H1 (cell line): Measurements from ENCODE around the gene COL4A2. TPM values are rescaled to one million over a fixed set of nuclear protein-coding genes. Genes with fewer than 3 reads are reported as not detected.

ENCODE experiments used
- CTCF ChIA-PET: fragments of 300-600 bp; sonication (Branson Sonifier 250); formaldehyde crosslinking; loops from one replicate; lab custom pipeline; 2021; ENCODE audit not compliant: partially characterized antibody; lab: Charles Lee
- POLR2A ChIA-PET: fragments of 300-600 bp; sonication (Branson Sonifier 250); formaldehyde crosslinking; loops from one replicate; lab custom pipeline; 2021; ENCODE audit warnings: inconsistent platforms; ENCODE audit not compliant: partially characterized antibody; lab: Charles Lee
- DNase-seq, 2 experiments: peaks; one replicate each; pipeline versions ENCODE4 v3.0.0 to v3.0.0-alpha.2; 2010 to 2022; ENCODE audit warnings: low spot score in 2 of 2, low read depth in 1 of 2, mixed read lengths in 1 of 2
- FAIRE-seq: peaks from 2 replicates; lab custom pipeline; 2011; peaks lifted over from hg19 to GRCh38; lab: Jason Lieb, UNC
- H2AFZ ChIP-seq: 2 replicates; pipeline ENCODE4 v1.8.1; 2012; ENCODE audit warnings: low read length, inconsistent platforms
- H2AK5ac ChIP-seq: 2 replicates; pipeline ENCODE4 v1.6.1; 2013; ENCODE audit warnings: low read depth, low read length
- H2BK120ac ChIP-seq: replicated peaks from 2 replicates; pipeline ENCODE3; 2013; ENCODE audit warnings: low read depth, low read length, inconsistent platforms
- H2BK12ac ChIP-seq: 2 replicates; pipeline ENCODE4 v1.6.1; 2013; ENCODE audit warnings: low read depth, low read length
- H2BK15ac ChIP-seq: 2 replicates; pipeline ENCODE4 v1.6.1; 2013; ENCODE audit warnings: low read length
- H2BK20ac ChIP-seq: 2 replicates; pipeline ENCODE4 v1.6.1; 2013; ENCODE audit warnings: low read length
- H2BK5ac ChIP-seq: 2 replicates; pipeline ENCODE4 v1.6.1; 2013; ENCODE audit warnings: low read depth, low read length
- H3K14ac ChIP-seq: 2 replicates; pipeline ENCODE4 v1.6.1; 2013; ENCODE audit warnings: inconsistent platforms; ENCODE audit not compliant: insufficient read length
- H3K18ac ChIP-seq: 2 replicates; pipeline ENCODE4 v1.6.1; 2013; ENCODE audit warnings: low read length; ENCODE audit errors: extremely low read depth
- H3K23ac ChIP-seq: 2 replicates; pipeline ENCODE4 v1.6.1; 2013; ENCODE audit warnings: inconsistent platforms; ENCODE audit not compliant: insufficient read length
- H3K23me2 ChIP-seq: 2 replicates; pipeline ENCODE4 v1.6.1; 2013; ENCODE audit warnings: low read depth, low read length
- H3K27ac ChIP-seq: 2 replicates; pipeline ENCODE4 v1.6.1; 2011; ENCODE audit warnings: low read depth, low read length, inconsistent platforms
- H3K27me3 ChIP-seq, 4 experiments: replicated peaks in 1 of 4; 1 replicate in 1 of 4; 2 replicates in 3 of 4; pipeline versions ENCODE4 v1.6.1 to v1.8.1; 2011 to 2013; ENCODE audit warnings: low read length in 3 of 4, mild to moderate bottlenecking in 3 of 4, inconsistent platforms in 2 of 4, mixed read lengths in 2 of 4, moderate library complexity in 1 of 4; ENCODE audit not compliant: control insufficient read depth in 3 of 4, insufficient read depth in 3 of 4; ENCODE audit errors: extremely low read depth in 1 of 4
- H3K36me3 ChIP-seq, 4 experiments: 2 replicates each; pipeline versions ENCODE4 v1.6.1 to v1.8.1; 2011 to 2013; ENCODE audit warnings: mild to moderate bottlenecking in 4 of 4, low read length in 3 of 4, moderate library complexity in 2 of 4, control low read depth in 1 of 4, inconsistent platforms in 1 of 4; ENCODE audit not compliant: insufficient read depth in 4 of 4, control insufficient read depth in 2 of 4
- H3K4ac ChIP-seq: replicated peaks from 2 replicates; pipeline ENCODE3; 2013; ENCODE audit warnings: low read length, low read depth, mixed read lengths, inconsistent platforms; ENCODE audit not compliant: insufficient read length
- H3K4me1 ChIP-seq, 4 experiments: replicated peaks in 1 of 4; 1 replicate in 1 of 4; 2 replicates in 3 of 4; pipeline versions ENCODE4 v1.6.1 to v1.8.1; 2011 to 2013; ENCODE audit warnings: low read length in 3 of 4, inconsistent platforms in 2 of 4, mixed read lengths in 1 of 4; ENCODE audit not compliant: insufficient read depth in 4 of 4, control insufficient read depth in 3 of 4
- H3K4me2 ChIP-seq, 2 experiments: 2 replicates each; pipeline versions ENCODE4 v1.6.1 to v1.8.1; 2011 to 2013; ENCODE audit warnings: low read depth in 2 of 2, low read length in 2 of 2, control low read depth in 1 of 2, inconsistent platforms in 1 of 2, mild to moderate bottlenecking in 1 of 2; ENCODE audit not compliant: insufficient read depth in 1 of 2
- H3K4me3 ChIP-seq, 4 experiments: fragments of 200-600, 300-600 bp in 1 of 4; sonication (generic), shearing (Covaris generic), sonication (Bioruptor Twin) in 1 of 4; 2 replicates each; pipeline versions ENCODE4 v1.5.1 to v1.8.1; 2011 to 2016; ENCODE audit warnings: low read length in 4 of 4, low read depth in 3 of 4, control low read depth in 2 of 4, inconsistent platforms in 2 of 4, mild to moderate bottlenecking in 2 of 4, mixed read lengths in 1 of 4, moderate library complexity in 1 of 4; ENCODE audit not compliant: insufficient read depth in 2 of 4; ENCODE audit errors: extremely low read depth in 1 of 4
- H3K56ac ChIP-seq: replicated peaks from 2 replicates; pipeline ENCODE3; 2013; ENCODE audit warnings: low read depth, mild to moderate bottlenecking, mixed read lengths, low read length, inconsistent platforms; ENCODE audit not compliant: insufficient read length
- H3K79me1 ChIP-seq: 2 replicates; pipeline ENCODE4 v1.6.1; 2013; ENCODE audit warnings: low read depth, low read length, control low read depth
- H3K79me2 ChIP-seq, 2 experiments: 2 replicates each; pipeline versions ENCODE4 v1.6.1 to v1.8.1; 2012 to 2013; ENCODE audit warnings: low read length in 2 of 2, mild to moderate bottlenecking in 2 of 2, inconsistent platforms in 1 of 2; ENCODE audit not compliant: insufficient read depth in 2 of 2, control insufficient read depth in 1 of 2
- H3K9ac ChIP-seq, 4 experiments: replicated peaks in 1 of 4; 1 replicate in 1 of 4; 2 replicates in 3 of 4; pipeline versions ENCODE4 v1.6.1 to v1.8.1; 2011 to 2013; ENCODE audit warnings: low read depth in 3 of 4, low read length in 3 of 4, control low read depth in 2 of 4, mild to moderate bottlenecking in 2 of 4, moderate library complexity in 2 of 4, inconsistent platforms in 1 of 4; ENCODE audit errors: extremely low read depth in 1 of 4
- H3K9me3 ChIP-seq, 2 experiments: 2 replicates each; pipeline versions ENCODE4 v1.6.1 to v1.8.1; 2012 to 2013; ENCODE audit warnings: mild to moderate bottlenecking in 2 of 2, moderate library complexity in 2 of 2, control low read depth in 1 of 2, inconsistent platforms in 1 of 2, low read depth in 1 of 2, low read length in 1 of 2, mixed read lengths in 1 of 2; ENCODE audit not compliant: insufficient read depth in 2 of 2
- H4K20me1 ChIP-seq, 2 experiments: replicated peaks in 1 of 2; 2 replicates each; pipeline versions ENCODE3 to v1.8.1; 2011 to 2013; ENCODE audit warnings: inconsistent platforms in 2 of 2, low read length in 2 of 2, mild to moderate bottlenecking in 1 of 2; ENCODE audit not compliant: insufficient read depth in 2 of 2, control insufficient read depth in 1 of 2
- H4K5ac ChIP-seq: 2 replicates; pipeline ENCODE4 v1.6.1; 2013; ENCODE audit warnings: low read length, low read depth, mixed read lengths, inconsistent platforms; ENCODE audit not compliant: insufficient read length
- H4K8ac ChIP-seq: 2 replicates; pipeline ENCODE4 v1.8.0; 2013; ENCODE audit warnings: mild to moderate bottlenecking, moderate library complexity, low read length, inconsistent platforms; ENCODE audit not compliant: insufficient read depth; ENCODE audit errors: extremely low read depth
- H4K91ac ChIP-seq: replicated peaks from 2 replicates; pipeline ENCODE3; 2013; ENCODE audit warnings: low read length, mixed read lengths, inconsistent platforms; ENCODE audit not compliant: insufficient read length
- ASH2L ChIP-seq: fragments of 200-600, 300-600 bp; sonication (generic); IDR thresholded peaks from one replicate; pipeline ENCODE4 v1.7.1; 2017; ENCODE audit warnings: low read length
- ATF3 ChIP-seq: IDR thresholded peaks from 2 replicates; pipeline ENCODE4 v1.6.1; 2011; ENCODE audit warnings: low read depth, mild to moderate bottlenecking, low read length; ENCODE audit not compliant: insufficient read depth
- BCL11A ChIP-seq, 2 experiments: IDR thresholded peaks; one replicate each; pipeline ENCODE4 v1.6.1; 2011; ENCODE audit warnings: low read depth in 2 of 2, low read length in 2 of 2, mild to moderate bottlenecking in 2 of 2
- CHD2 ChIP-seq: IDR thresholded peaks from 2 replicates; pipeline ENCODE4 v1.6.1; 2012; ENCODE audit warnings: low read length, improper control_type of control experiment
- CREB1 ChIP-seq: IDR thresholded peaks from 2 replicates; pipeline ENCODE4 v1.6.1; 2012; ENCODE audit warnings: inconsistent platforms
- FOSL1 ChIP-seq: IDR thresholded peaks from 2 replicates; pipeline ENCODE4 v1.6.1; 2011; ENCODE audit warnings: mild to moderate bottlenecking, low read depth, low read length, moderate library complexity; ENCODE audit not compliant: insufficient read depth
- KDM1A ChIP-seq: fragments of 200-600, 300-600 bp; sonication (generic); IDR thresholded peaks from 2 replicates; pipeline ENCODE4 v1.7.1; 2016; ENCODE audit warnings: mild to moderate bottlenecking, low read length, borderline replicate concordance
- KDM4A ChIP-seq: IDR thresholded peaks from one replicate; pipeline ENCODE4 v1.7.1; 2012; ENCODE audit warnings: low read depth, mild to moderate bottlenecking, moderate library complexity, low read length, inconsistent platforms; ENCODE audit not compliant: severe bottlenecking
- KDM5A ChIP-seq: fragments of 200-600 bp; IDR thresholded peaks from 2 replicates; pipeline ENCODE4 v1.7.1; 2012; ENCODE audit warnings: mild to moderate bottlenecking, low read length, inconsistent platforms, mixed read lengths
- PHF8 ChIP-seq: fragments of 200-600 bp; sonication (generic); conservative IDR thresholded peaks from 2 replicates; pipeline ENCODE4 v1.7.1; 2012; ENCODE audit warnings: low read depth, mild to moderate bottlenecking, inconsistent platforms, low read length, moderate library complexity
- POLR2AphosphoS5 ChIP-seq: IDR thresholded peaks from 2 replicates; pipeline ENCODE4 v1.6.1; 2011; ENCODE audit warnings: low read depth, low read length
- SAP30 ChIP-seq: fragments of 300-600 bp; sonication (generic); IDR thresholded peaks from 2 replicates; pipeline ENCODE4 v1.7.1; 2012; ENCODE audit warnings: low read length, moderate library complexity, mild to moderate bottlenecking, inconsistent platforms; ENCODE audit not compliant: insufficient read depth, insufficient replicate concordance
- SRF ChIP-seq: IDR thresholded peaks from 2 replicates; pipeline ENCODE4 v1.6.1; 2011; ENCODE audit warnings: mild to moderate bottlenecking, low read depth, low read length, moderate library complexity
- YY1 ChIP-seq: IDR thresholded peaks from 2 replicates; pipeline ENCODE4 v1.6.1; 2011; ENCODE audit warnings: low read depth, mild to moderate bottlenecking, low read length
- WGBS, 2 experiments: shearing (Covaris generic) in 1 of 2; methylation state at CpG; one replicate each; pipeline versions ENCODE4 v1.1.6 to v1.1.7; 2013 to 2015; ENCODE audit warnings: low lambda C conversion rate in 2 of 2, mixed read lengths in 2 of 2, inconsistent platforms in 1 of 2, low coverage in 1 of 2, missing lambda C conversion rate in 1 of 2; ENCODE audit not compliant: insufficient replicate concordance in 2 of 2, insufficient coverage in 1 of 2, insufficient read length in 1 of 2; ENCODE audit errors: extremely low coverage in 1 of 2, missing lambda C conversion rate in 1 of 2; 5-methylcytosine and 5-hydroxymethylcytosine counted together
- polyA plus RNA-seq, 7 experiments: library from polyadenylated mRNA; depleted of rRNA in 3 of 7; stranded (reverse) in 5 of 7; unstranded in 2 of 7; fragments of >200 nt in 5 of 7; fragments of 200-250 nt in 2 of 7; gene quantifications; 1 replicate in 5 of 7; 2 replicates in 1 of 7; 4 replicates in 1 of 7; pipeline versions ENCODE4 v1.2.1 to v1.2.3, GENCODE V29; 2011 to 2013; ENCODE audit warnings: missing spikeins in 2 of 7, mixed read lengths in 2 of 7
- total RNA-seq: library from RNA; stranded (reverse); fragmentation: NEBNext Ultra II Directional; extraction: Animal tissue kit (Norgen Biotek cat#: 25700); gene quantifications from 2 replicates; pipeline ENCODE4 v1.2.1, GENCODE V29; 2021

COL4A2 gene
- total and polyA plus RNA-seq, 2 of the 8 experiments (the other 6 are each of a cell fraction or from before 2014, with no cell fraction given): 80.4 to 87.3 TPM

GRCh38 chr13:110367620-110368019 lies 60.5 kb downstream of the COL4A2 start:
- Histone ChIP-seq H3K14ac (no peak overlapping the region), H4K20me1 (no peaks in the 10 kb centered on the region), H2AK5ac (no peak overlapping the region), H3K18ac (no peak overlapping the region), H3K4me1 (no peaks in the 10 kb centered on the region), H3K36me3 (no peaks in the 10 kb centered on the region), H4K91ac (no peak overlapping the region), H3K23ac (no peak overlapping the region), H3K4me2 (no peak overlapping the region)
- 87% methylated on average over 4 of the region's 4 CpGs; no CpG with 5 or more reads in 1 of the 2 experiments for WGBS, 2 experiments
- TF ChIP-seq KDM1A: no peak
- TF ChIP-seq SRF: no peak
- no peak for TF ChIP-seq FOSL1
- TF ChIP-seq CHD2: no peak
- TF ChIP-seq KDM5A: no peak
- TF ChIP-seq ASH2L: no peak
- no peak for TF ChIP-seq PHF8
- no peak for TF ChIP-seq ATF3
- TF ChIP-seq SAP30: no peak
- TF ChIP-seq BCL11A (IDR thresholded peaks at IDR 0.05; ENCODE audit: low read depth in 2 of 2, low read length in 2 of 2): no peak
- TF ChIP-seq YY1: no peak
- no peak for TF ChIP-seq CREB1
- no peak for TF ChIP-seq POLR2AphosphoS5
- no peak for TF ChIP-seq KDM4A
- TF ChIP-seq, all 59 proteins: peak for 0
- H2BK20ac ChIP-seq: no peak overlapping the region
- H3K79me2 ChIP-seq: no peaks in the 10 kb centered on the region
- no peak overlapping the region for H3K27ac ChIP-seq
- no peak overlapping the region for H2BK120ac ChIP-seq
- no peak overlapping the region for H2BK12ac ChIP-seq
- no peak overlapping the region for H3K4me3 ChIP-seq
- H2BK5ac ChIP-seq: no peak overlapping the region
- FAIRE-seq (no peak), DNase-seq (no peak)
- no peak overlapping the region for H3K9ac ChIP-seq
- H3K23me2 ChIP-seq: no peaks in the 10 kb centered on the region
- H4K8ac ChIP-seq: no peak overlapping the region
- H3K4ac ChIP-seq: no peak overlapping the region
- H4K5ac ChIP-seq: no peak overlapping the region
- ChIA-PET CTCF (interaction anchor here (1.0 to 1.3 kb wide), 3 partner anchors 10 to 58 kb away, joined by 3 to 4 read pairs (median 3); no protein-coding TSS in a partner anchor), POLR2A (no interaction called here)
- no peak overlapping the region for H2AFZ ChIP-seq
- H3K79me1 ChIP-seq: no peaks in the 10 kb centered on the region
- no peak overlapping the region for H3K56ac ChIP-seq
- H3K27me3 ChIP-seq: no peaks in the 10 kb centered on the region
- no peak overlapping the region for H2BK15ac ChIP-seq
- no peaks in the 10 kb centered on the region for H3K9me3 ChIP-seq
